ENCODE measurements around the gene CD46. TPM values are rescaled to one million over a fixed set of nuclear protein-coding genes. Genes with fewer than 3 reads are reported as not detected.
"Not testable (repeated sequence)": the region's sequence is repeated elsewhere in the genome, so short reads cannot be mapped to it uniquely, and the experiment has no call there.

The CD46 gene
- total and polyA plus RNA-seq, 2 donors: 69.7 to 152 TPM

DNA sequence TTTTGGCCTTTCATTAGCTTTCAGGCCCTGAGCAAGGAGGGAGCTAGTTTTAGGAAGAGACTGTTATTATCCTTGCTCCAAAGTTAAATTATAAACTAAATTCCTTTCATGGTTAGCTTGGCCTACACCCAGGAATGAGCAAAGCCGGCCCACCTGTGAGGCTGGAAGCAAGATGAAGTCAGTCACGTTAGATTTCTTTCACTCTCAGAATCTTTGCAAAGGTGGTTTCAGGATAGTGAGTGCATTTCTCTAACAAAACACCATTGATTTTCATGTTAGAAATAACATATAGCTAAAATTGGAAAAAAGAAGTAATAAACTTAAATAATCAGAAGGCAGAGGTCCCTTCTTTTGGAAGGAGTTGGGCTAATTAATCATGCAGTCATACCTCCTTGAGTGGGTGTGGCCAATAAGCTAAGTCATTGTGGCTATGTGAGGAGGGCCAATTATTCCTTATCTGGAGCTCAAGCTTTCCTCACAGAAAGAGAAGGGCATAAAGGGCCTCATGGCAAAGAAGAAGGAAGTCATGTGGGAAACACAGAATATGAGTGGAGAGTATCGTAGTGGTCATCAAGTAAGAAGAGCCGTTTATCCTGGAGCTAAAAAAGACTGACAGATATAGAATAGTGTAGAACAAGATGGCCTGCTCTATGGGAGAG, 23.5 kb upstream of the CD46 start:
- H3K27me3 ChIP-seq (ENCODE audit: control insufficient read depth in 2 of 2, insufficient read depth in 1 of 2, low read length in 1 of 2); H3K4me1 ChIP-seq (ENCODE audit: control insufficient read depth in 2 of 2, insufficient read depth in 2 of 2, low read length in 2 of 2); H3K36me3 ChIP-seq (ENCODE audit: control insufficient read depth in 2 of 2, insufficient read depth in 2 of 2, low read length in 1 of 2); H3K4me3 ChIP-seq (ENCODE audit: low read length in 2 of 2); DNase-seq (ENCODE audit: low read depth in 6 of 9, low spot score in 9 of 9); H3K9me3 ChIP-seq (ENCODE audit: control insufficient read depth in 2 of 2, insufficient read depth in 1 of 2, low read length in 1 of 2); H3K27ac ChIP-seq (ENCODE audit: low read depth in 1 of 2, low read length in 1 of 2): not testable (repeated sequence)
- 79% methylated on average over 4 of the region's 4 CpGs for WGBS

DNA sequence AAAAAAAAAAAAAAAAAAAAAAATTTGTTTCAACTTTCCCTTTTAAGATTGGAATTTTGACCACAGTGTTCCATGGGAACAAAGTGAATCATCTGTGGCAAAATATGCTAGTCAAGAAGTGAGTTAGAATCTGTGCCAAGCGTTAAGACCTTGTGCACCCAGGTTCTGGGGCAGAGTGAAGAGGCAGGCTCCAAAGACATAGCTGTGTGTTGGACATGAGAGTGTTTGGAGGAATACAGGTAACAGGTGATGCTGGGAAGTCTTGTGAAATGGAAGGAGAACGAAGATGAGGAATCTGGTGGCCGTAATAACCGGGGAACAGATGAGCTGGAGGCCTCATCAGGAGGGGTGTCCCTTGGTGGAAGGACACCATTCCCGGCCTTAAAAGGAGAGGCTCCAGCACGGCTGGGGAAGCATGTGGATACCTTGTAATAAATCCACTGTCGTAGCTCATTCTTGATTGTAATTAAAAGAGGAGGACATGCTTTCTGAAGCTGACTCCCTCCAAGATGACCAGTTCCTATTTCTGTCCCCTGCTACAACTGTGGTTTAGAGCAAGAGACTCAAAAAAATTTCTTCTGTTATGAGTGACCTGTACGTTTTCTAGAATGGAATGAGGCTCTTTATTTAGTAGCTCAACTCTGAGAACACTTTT, 14.2 kb upstream of the CD46 start:
- 93% methylated on average over 8 of the region's 8 CpGs for WGBS
- H3K36me3 ChIP-seq (ENCODE audit: control insufficient read depth in 2 of 2, insufficient read depth in 2 of 2, low read length in 1 of 2); H3K4me1 ChIP-seq (ENCODE audit: control insufficient read depth in 2 of 2, insufficient read depth in 2 of 2, low read length in 2 of 2); DNase-seq (ENCODE audit: low read depth in 6 of 9, low spot score in 9 of 9); H3K9me3 ChIP-seq (ENCODE audit: control insufficient read depth in 2 of 2, insufficient read depth in 1 of 2, low read length in 1 of 2); H3K4me3 ChIP-seq (ENCODE audit: low read length in 2 of 2); H3K27ac ChIP-seq (ENCODE audit: low read depth in 1 of 2, low read length in 1 of 2); H3K27me3 ChIP-seq (ENCODE audit: control insufficient read depth in 2 of 2, insufficient read depth in 1 of 2, low read length in 1 of 2): not testable (repeated sequence)

DNA sequence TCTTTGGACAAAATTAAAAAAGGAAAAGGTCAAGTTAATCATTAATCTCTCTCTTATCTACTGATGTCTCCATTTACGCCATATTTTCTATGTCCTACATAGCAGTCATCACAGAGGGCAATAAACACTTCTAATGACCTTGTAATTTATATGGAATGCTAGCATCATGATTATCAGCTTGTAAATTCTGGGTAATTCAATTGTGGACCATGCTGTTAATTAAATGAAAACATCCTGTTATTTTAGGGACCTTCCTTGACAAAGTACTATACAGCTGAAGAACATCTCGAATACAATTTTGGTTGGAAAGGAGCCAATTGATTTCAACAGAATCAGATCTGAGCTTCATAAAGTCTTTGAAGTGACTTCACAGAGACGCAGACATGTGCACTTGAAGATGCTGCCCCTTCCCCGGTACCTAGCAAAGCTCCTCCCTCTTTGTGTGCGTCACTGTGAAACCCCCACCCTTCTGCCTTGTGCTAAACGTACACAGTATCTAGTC, 13.6 kb upstream of the CD46 start:
- H3K4me1 ChIP-seq (ENCODE audit: control insufficient read depth in 2 of 2, insufficient read depth in 2 of 2, low read length in 2 of 2); H3K27ac ChIP-seq (ENCODE audit: low read depth in 1 of 2, low read length in 1 of 2); H3K36me3 ChIP-seq (ENCODE audit: control insufficient read depth in 2 of 2, insufficient read depth in 2 of 2, low read length in 1 of 2); H3K4me3 ChIP-seq (ENCODE audit: low read length in 2 of 2); H3K9me3 ChIP-seq (ENCODE audit: control insufficient read depth in 2 of 2, insufficient read depth in 1 of 2, low read length in 1 of 2); H3K27me3 ChIP-seq (ENCODE audit: control insufficient read depth in 2 of 2, insufficient read depth in 1 of 2, low read length in 1 of 2): not testable (repeated sequence)
- DNase-seq (ENCODE audit: low read depth in 6 of 9, low spot score in 9 of 9): peak in 4 of 9 donors; percentile 21 to 70 (median 40)
- WGBS: 25% methylated on average over 6 of the region's 6 CpGs

DNA sequence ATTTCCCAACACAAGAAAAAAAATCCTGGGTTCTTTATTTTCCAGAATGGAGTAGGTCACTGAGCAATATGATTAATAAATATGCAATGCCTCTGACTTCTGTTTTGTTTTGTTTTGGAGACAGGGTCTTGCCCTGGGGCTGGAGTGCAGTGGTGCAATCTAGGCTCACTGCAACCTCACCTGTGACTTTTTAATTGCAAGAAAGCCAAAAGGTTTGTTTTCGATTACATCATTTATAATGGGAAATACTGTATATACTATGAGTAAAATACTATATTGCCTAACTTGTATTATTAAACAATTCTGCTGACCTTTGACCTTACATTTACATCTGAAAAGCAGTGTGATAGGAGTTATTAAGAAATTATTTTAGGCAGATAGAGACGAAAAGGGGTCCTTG, 11.6 kb upstream of the CD46 start:
- Histone ChIP-seq H3K4me1 (ENCODE audit: control insufficient read depth in 2 of 2, insufficient read depth in 2 of 2, low read length in 2 of 2) (no peaks in the 10 kb centered on the region), H3K36me3 (ENCODE audit: control insufficient read depth in 2 of 2, insufficient read depth in 2 of 2, low read length in 1 of 2) (no peaks in the 10 kb centered on the region), H3K27me3 (ENCODE audit: control insufficient read depth in 2 of 2, insufficient read depth in 1 of 2, low read length in 1 of 2) (no peaks in the 10 kb centered on the region), H3K9me3 (ENCODE audit: control insufficient read depth in 2 of 2, insufficient read depth in 1 of 2, low read length in 1 of 2) (no peaks in the 10 kb centered on the region), H3K4me3 (ENCODE audit: low read length in 2 of 2) (no peak overlapping the region), H3K27ac (ENCODE audit: low read depth in 1 of 2, low read length in 1 of 2) (no peak overlapping the region)
- WGBS: 99% methylated on average over 2 of the region's 2 CpGs
- no peak for DNase-seq (ENCODE audit: low read depth in 6 of 9, low spot score in 9 of 9)

DNA sequence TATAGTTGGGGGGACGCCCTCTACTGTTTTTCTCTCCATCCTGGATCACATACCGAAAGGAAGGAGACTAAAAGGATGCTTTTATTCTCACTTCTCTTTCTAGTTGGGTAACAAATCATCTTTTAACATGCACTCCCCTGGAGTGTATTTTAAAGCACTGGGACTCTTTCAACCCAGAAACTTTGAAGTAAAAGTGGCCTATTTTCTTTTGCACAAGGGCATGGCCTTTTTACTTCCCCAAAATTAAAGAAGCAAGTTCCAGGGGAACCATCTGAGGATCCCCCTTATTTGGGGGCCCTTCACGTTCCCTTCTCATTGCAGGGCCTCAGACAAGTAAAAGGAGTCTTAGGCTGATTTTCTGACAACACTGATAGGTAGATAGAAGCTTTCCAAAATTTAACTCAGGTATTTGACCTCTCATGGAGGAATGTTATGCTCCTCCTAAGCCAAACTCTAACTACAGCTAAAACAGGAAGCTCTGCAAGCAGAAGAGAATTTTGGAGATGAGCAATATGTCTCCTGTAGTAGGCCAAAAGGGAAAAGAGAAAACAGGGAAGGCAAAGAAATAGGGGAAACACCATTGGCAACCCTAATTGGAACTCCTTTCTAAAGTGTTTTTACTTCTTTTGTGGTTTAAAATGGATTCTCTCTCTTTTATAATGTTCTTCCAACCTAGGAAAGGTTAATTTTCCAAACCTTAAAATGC, 8.9 kb upstream of the CD46 start:
- no peaks in the 10 kb centered on the region for H3K9me3 ChIP-seq (ENCODE audit: control insufficient read depth in 2 of 2, insufficient read depth in 1 of 2, low read length in 1 of 2)
- no peaks in the 10 kb centered on the region for H3K36me3 ChIP-seq (ENCODE audit: control insufficient read depth in 2 of 2, insufficient read depth in 2 of 2, low read length in 1 of 2)
- H3K27ac ChIP-seq (ENCODE audit: low read depth in 1 of 2, low read length in 1 of 2): no peak overlapping the region
- no peak for DNase-seq (ENCODE audit: low read depth in 6 of 9, low spot score in 9 of 9)
- H3K4me1 ChIP-seq (ENCODE audit: control insufficient read depth in 2 of 2, insufficient read depth in 2 of 2, low read length in 2 of 2): peaks cover 0 to 1% of the 10 kb centered on the region in 2 donors
- 97% methylated on average over 3 of the region's 3 CpGs for WGBS
- H3K27me3 ChIP-seq (ENCODE audit: control insufficient read depth in 2 of 2, insufficient read depth in 1 of 2, low read length in 1 of 2): no peaks in the 10 kb centered on the region
- H3K4me3 ChIP-seq (ENCODE audit: low read length in 2 of 2): no peak overlapping the region

DNA sequence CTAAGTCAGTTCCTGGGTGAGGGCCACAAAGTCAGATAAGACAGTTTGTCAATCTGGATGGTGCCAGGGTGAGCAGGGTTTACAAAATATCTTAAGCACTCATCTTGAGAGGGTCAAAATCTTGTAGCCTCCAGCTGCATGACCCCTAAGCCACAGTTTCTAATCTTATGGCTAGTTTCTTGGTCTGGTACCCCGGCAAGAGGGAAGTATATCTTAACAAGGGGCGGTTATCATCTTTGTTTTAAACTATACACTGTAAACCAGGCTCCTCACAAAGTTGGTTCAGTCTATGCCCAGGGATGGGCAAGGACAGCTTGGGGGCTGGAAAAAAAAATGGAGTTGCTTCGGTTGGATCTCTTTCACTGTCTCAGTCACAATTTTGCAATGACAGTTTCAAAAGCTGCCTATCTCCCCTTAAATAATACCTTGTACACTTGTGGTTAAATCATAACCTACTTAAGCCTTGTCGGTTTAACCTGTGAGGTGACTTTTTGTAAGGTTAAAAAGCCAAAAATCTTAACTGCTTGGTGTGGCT, 7.8 kb upstream of the CD46 start:
- Histone ChIP-seq H3K4me3 (ENCODE audit: low read length in 2 of 2) (no peak overlapping the region), H3K27ac (ENCODE audit: low read depth in 1 of 2, low read length in 1 of 2) (no peak overlapping the region), H3K4me1 (ENCODE audit: control insufficient read depth in 2 of 2, insufficient read depth in 2 of 2, low read length in 2 of 2) (peaks cover 5 to 11% of the 10 kb centered on the region in 2 donors), H3K36me3 (ENCODE audit: control insufficient read depth in 2 of 2, insufficient read depth in 2 of 2, low read length in 1 of 2) (no peaks in the 10 kb centered on the region), H3K27me3 (ENCODE audit: control insufficient read depth in 2 of 2, insufficient read depth in 1 of 2, low read length in 1 of 2) (no peaks in the 10 kb centered on the region), H3K9me3 (ENCODE audit: control insufficient read depth in 2 of 2, insufficient read depth in 1 of 2, low read length in 1 of 2) (no peaks in the 10 kb centered on the region)
- WGBS: 94% methylated on average over 4 of the region's 4 CpGs
- no peak for DNase-seq (ENCODE audit: low read depth in 6 of 9, low spot score in 9 of 9)

DNA sequence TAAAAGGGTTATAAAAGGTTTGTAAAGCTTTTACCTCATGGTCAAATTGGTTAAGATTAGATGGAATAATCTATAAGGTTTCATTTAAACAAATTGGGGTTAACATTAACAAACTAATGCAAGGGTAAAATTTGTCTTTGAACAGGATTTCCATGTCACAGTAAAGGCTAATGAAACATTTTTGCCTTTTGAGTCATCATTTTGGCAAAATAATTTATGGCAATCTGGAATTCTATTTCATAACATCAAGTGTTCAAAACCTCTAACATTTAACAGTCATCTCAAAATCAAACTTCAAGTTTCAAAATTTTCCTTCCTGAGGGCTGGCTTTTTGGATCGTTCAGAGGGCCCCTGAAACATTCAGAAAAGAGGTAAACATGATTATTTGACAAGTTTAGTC, 6.6 kb upstream of the CD46 start:
- WGBS: 88% methylated on average over 1 of the region's 1 CpG

DNA sequence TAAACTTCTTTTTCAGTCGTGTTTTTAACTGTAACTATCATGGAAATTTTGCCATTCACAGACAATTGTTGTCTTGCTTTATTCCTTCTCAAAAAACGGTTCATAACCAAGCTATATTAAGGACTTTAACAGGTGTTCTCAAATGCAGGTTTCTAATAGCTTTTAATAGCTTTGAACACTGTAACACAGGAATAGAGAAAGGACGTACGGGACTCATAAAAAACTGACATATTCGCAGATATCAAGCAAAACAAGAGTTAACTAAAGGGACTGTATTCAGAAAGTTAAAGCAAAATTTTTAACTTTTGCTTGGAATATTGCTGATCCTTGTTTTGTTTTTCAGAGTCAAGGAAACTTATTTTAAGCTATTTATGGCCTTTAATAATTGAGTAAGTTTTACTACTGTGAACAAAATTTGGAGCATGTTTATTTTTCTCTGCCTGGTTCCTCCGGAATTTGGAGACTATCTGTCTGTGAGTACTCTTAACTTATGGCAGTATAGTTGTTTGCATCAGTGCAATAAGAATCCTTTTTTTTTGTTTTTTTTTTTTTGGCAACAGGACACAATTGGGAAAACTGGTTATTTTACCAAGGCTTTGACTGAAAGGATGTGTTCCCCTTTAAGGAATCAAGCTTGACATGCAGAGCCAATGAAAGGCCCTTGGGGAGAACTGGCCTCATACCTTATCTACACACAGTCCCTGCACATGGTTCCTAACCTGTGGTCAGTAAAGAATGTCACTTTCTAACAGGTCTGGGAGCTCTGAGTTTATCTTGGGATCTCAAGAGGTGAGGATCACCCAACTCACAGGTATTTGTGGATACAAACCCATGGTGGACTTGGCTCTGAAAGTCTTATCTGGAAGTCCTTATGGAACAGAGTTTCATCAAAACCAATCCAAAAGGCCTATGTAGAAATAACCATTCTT, 5.8 kb upstream of the CD46 start:
- WGBS: 97% methylated on average over 6 of the region's 6 CpGs
- Histone ChIP-seq H3K4me3 (ENCODE audit: low read length in 2 of 2) (no peak overlapping the region), H3K27me3 (ENCODE audit: control insufficient read depth in 2 of 2, insufficient read depth in 1 of 2, low read length in 1 of 2) (no peaks in the 10 kb centered on the region), H3K36me3 (ENCODE audit: control insufficient read depth in 2 of 2, insufficient read depth in 2 of 2, low read length in 1 of 2) (no peaks in the 10 kb centered on the region), H3K9me3 (ENCODE audit: control insufficient read depth in 2 of 2, insufficient read depth in 1 of 2, low read length in 1 of 2) (no peaks in the 10 kb centered on the region), H3K27ac (ENCODE audit: low read depth in 1 of 2, low read length in 1 of 2) (no peak overlapping the region), H3K4me1 (ENCODE audit: control insufficient read depth in 2 of 2, insufficient read depth in 2 of 2, low read length in 2 of 2) (peaks cover 7 to 19% of the 10 kb centered on the region in 2 donors)
- no peak for DNase-seq (ENCODE audit: low read depth in 6 of 9, low spot score in 9 of 9)

More for the DNA sequence above, 6.6 kb upstream of the CD46 start:
- no peak for DNase-seq (ENCODE audit: low read depth in 6 of 9, low spot score in 9 of 9)
- H3K27ac ChIP-seq (ENCODE audit: low read depth in 1 of 2, low read length in 1 of 2): no peak overlapping the region
- no peaks in the 10 kb centered on the region for H3K9me3 ChIP-seq (ENCODE audit: control insufficient read depth in 2 of 2, insufficient read depth in 1 of 2, low read length in 1 of 2)
- no peaks in the 10 kb centered on the region for H3K36me3 ChIP-seq (ENCODE audit: control insufficient read depth in 2 of 2, insufficient read depth in 2 of 2, low read length in 1 of 2)
- H3K4me1 ChIP-seq (ENCODE audit: control insufficient read depth in 2 of 2, insufficient read depth in 2 of 2, low read length in 2 of 2): peaks cover 6 to 13% of the 10 kb centered on the region in 2 donors
- no peaks in the 10 kb centered on the region for H3K27me3 ChIP-seq (ENCODE audit: control insufficient read depth in 2 of 2, insufficient read depth in 1 of 2, low read length in 1 of 2)
- no peak overlapping the region for H3K4me3 ChIP-seq (ENCODE audit: low read length in 2 of 2)
